ENCODE results near the gene NRBF2.

The NRBF2 gene

GRCh38 chr10:63110940-63111339 lies 22.2 kb upstream of the NRBF2 start:
- TF ChIP-seq, protein P1, sequence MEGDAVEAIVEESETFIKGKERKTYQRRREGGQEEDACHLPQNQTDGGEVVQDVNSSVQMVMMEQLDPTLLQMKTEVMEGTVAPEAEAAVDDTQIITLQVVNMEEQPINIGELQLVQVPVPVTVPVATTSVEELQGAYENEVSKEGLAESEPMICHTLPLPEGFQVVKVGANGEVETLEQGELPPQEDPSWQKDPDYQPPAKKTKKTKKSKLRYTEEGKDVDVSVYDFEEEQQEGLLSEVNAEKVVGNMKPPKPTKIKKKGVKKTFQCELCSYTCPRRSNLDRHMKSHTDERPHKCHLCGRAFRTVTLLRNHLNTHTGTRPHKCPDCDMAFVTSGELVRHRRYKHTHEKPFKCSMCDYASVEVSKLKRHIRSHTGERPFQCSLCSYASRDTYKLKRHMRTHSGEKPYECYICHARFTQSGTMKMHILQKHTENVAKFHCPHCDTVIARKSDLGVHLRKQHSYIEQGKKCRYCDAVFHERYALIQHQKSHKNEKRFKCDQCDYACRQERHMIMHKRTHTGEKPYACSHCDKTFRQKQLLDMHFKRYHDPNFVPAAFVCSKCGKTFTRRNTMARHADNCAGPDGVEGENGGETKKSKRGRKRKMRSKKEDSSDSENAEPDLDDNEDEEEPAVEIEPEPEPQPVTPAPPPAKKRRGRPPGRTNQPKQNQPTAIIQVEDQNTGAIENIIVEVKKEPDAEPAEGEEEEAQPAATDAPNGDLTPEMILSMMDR (IDR thresholded peaks at IDR 0.05; ENCODE audit: insufficient read depth, low read depth, low read length, missing control alignments): no peak
- H3K4me3 ChIP-seq (ENCODE audit: low read depth, low read length): no peak overlapping the region
- no peak for DNase-seq (ENCODE audit: low read depth)

DNA sequence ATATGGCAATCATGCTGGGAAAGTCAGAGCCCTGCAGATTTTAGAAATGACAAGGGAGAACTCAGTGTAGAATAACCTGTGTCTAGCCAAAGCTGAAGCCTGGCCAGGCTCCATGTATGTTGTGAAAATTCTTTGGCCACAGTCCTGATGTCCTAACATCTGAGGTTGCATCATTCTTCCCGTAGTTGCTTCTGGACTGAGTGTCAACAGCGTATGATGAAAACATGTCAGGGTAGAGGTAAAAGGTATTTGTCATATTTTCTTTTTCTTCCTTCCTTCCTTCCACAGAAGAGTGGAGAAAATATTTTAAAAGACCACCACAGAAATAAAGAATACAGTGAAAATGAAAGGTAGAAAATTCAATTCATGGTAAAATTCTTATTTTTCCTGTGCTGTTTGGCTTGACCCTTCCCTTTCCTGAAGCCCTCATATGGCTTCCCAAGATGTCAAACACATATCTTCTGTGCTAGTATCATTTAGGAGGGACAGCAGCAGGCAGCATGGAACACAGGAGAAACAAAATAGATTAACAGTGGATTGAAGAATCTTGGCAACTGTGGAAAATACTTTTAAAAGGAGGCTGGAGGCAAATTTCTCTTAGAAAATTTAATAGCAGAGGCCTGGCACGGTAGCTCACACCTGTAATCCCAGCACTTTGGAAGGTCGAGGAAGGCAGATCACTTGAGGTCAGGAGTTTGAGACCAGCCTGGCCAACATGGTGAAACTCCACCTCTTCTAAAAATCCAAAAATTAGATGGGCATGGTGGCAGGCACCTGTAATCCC lies 18.9 kb upstream of the NRBF2 start:
- TF ChIP-seq, protein P1 (IDR thresholded peaks at IDR 0.05; ENCODE audit: insufficient read depth, low read depth, low read length, missing control alignments): no peak
- H3K4me3 ChIP-seq (ENCODE audit: low read depth, low read length): no peak overlapping the region
- DNase-seq (ENCODE audit: low read depth): no peak

DNA sequence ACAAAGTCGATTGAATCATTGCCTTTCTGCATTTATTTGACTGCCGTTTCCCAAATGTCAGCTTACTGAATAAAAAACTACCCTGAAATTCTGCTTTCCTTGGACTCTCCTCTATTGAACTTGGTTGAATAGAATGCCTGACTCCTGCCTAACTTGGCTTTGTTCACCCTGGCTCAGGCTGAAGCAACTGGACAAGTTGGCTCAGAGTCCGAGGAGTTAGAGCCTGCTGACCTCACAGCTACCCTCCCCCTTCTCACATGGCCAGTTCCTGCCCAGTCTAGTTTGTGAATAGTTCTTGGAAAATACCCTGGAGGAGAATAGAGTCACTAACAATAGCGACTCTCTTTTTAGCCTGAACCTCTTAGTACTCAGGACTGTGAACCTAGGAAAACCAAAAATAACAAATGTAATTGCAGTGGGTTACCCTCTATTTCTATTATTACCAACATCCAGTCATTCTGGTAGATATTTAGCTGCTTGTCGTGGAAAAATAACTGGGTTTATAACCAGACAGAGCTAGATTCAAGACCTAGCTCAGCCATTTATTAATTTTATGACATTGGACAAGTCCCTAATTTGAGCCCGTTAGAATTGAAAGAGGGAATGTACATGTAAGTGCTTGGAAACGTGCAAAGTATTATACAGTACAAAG lies 17.3 kb upstream of the NRBF2 start:
- H3K4me3 ChIP-seq (ENCODE audit: low read depth, low read length): no peak overlapping the region
- DNase-seq (ENCODE audit: low read depth): no peak
- TF ChIP-seq, protein P1 (IDR thresholded peaks at IDR 0.05; ENCODE audit: insufficient read depth, low read depth, low read length, missing control alignments): no peak

DNA sequence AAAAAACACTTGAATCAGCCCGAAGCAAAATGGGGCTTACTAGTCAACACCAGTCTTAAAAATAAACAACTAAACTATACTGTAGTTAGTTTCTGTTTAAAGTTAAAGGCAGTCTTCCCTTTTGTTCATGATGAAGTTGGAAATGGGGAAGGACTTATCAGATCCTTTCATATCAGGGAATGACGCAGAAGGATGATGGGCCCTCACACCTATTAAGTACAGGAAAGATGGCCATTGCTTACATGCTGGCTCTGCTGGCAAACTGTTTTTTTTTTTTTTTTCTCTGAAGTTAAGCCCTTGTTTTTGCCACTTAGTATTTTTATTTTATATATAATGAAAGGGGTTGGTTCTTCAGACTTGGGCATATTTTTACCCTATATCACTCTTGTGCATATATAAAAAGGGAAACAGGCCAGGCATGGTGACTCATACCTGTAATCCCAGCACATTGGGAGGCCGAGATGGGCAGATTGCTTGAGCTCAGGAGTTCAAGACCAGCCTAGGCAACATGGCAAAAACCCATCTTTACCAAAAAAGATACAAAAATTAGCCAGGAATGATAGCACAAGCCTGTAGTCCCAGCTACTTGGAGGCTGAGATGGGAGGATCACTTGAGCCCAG lies 16.6 kb upstream of the NRBF2 start:
- no peak for DNase-seq (ENCODE audit: low read depth)
- TF ChIP-seq, protein P1 (IDR thresholded peaks at IDR 0.05; ENCODE audit: insufficient read depth, low read depth, low read length, missing control alignments): no peak
- no peak overlapping the region for H3K4me3 ChIP-seq (ENCODE audit: low read depth, low read length)

GRCh38 chr10:63119041-63119440 lies 14.1 kb upstream of the NRBF2 start:
- H3K4me3 ChIP-seq (ENCODE audit: low read depth, low read length): no peak overlapping the region
- TF ChIP-seq, protein P1 (IDR thresholded peaks at IDR 0.05; ENCODE audit: insufficient read depth, low read depth, low read length, missing control alignments): no peak
- DNase-seq (ENCODE audit: low read depth): no peak

DNA sequence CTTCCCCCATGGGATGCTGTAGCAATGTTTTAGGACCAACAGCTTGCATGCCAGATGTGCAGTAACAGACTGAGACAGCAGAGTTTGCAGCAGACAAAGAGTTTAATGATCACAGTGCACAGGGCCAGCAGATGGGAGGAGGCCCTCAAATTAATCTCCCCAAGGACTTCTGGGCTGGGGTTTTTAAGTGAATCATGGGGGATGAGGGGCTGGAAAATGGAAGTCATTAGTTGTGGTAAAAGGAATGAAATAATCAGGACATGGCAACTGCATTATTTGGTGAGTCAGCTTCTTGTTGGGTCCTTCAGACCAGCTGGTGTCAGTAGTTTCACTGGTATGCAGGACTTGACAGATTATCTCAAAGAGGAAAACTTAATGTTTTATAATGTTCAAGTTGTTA lies 12.6 kb upstream of the NRBF2 start:
- no peak overlapping the region for H3K4me3 ChIP-seq (ENCODE audit: low read depth, low read length)
- TF ChIP-seq, protein P1 (IDR thresholded peaks at IDR 0.05; ENCODE audit: insufficient read depth, low read depth, low read length, missing control alignments): no peak
- DNase-seq (ENCODE audit: low read depth): no peak

Measured in GM12865 (cell line).